Measurements from ENCODE around the gene USP8.

USP8 gene

GRCh38 chr15:50463423-50464358 is 39.5 kb downstream of the USP8 start:
- TF ChIP-seq MYC (IDR thresholded peaks at IDR 0.05; ENCODE audit: low read depth, low read length) (no peak), MAX (IDR thresholded peaks at IDR 0.05; ENCODE audit: low read depth, low read length) (no peak)
- DNase-seq (ENCODE audit: low read depth), result no peak
- no peak overlapping the region for H3K4me3 ChIP-seq (ENCODE audit: low read depth, low read length)

DNA sequence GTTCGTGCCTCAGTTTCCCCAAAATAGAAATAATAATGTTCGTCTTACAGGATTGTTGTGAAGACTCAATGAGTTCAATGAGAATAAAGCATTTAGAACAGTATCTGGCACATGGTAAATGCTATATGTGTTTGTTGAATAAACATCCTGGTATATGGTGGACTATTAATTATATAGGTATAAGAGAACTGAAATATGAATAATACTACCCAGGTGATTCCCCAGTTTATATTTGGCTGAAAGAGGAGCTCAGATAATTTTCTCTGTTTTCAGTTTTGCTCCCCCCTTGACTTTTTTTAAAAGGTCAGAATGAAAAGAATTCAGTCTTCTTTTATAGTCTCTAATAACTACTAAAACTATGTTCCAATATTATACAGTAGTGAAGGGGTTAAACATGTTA is 46.9 kb downstream of the USP8 start:
- TF ChIP-seq MYC (IDR thresholded peaks at IDR 0.05; ENCODE audit: low read depth, low read length) (no peak), MAX (IDR thresholded peaks at IDR 0.05; ENCODE audit: low read depth, low read length) (no peak), POLR2A (IDR thresholded peaks at IDR 0.05; ENCODE audit: extremely low read depth, insufficient read length) (no peak), CTCF (IDR thresholded peaks at IDR 0.05; ENCODE audit: low read depth, low read length) (no peak)

GRCh38 chr15:50476143-50476542 is 51.9 kb downstream of the USP8 start:
- TF ChIP-seq CTCF (IDR thresholded peaks at IDR 0.05; ENCODE audit: low read depth, low read length), result no peak
- no peak for TF ChIP-seq MYC (IDR thresholded peaks at IDR 0.05; ENCODE audit: low read depth, low read length)
- TF ChIP-seq POLR2A (IDR thresholded peaks at IDR 0.05; ENCODE audit: extremely low read depth, insufficient read length), result no peak
- no peak for TF ChIP-seq MAX (IDR thresholded peaks at IDR 0.05; ENCODE audit: low read depth, low read length)
- H3K4me3 ChIP-seq (ENCODE audit: low read depth, low read length), result no peak overlapping the region
- DNase-seq (ENCODE audit: low read depth), result no peak

More for the DNA sequence above, 46.9 kb downstream of the USP8 start:
- no peak for DNase-seq (ENCODE audit: low read depth)
- no peak overlapping the region for H3K4me3 ChIP-seq (ENCODE audit: low read depth, low read length)

DNA sequence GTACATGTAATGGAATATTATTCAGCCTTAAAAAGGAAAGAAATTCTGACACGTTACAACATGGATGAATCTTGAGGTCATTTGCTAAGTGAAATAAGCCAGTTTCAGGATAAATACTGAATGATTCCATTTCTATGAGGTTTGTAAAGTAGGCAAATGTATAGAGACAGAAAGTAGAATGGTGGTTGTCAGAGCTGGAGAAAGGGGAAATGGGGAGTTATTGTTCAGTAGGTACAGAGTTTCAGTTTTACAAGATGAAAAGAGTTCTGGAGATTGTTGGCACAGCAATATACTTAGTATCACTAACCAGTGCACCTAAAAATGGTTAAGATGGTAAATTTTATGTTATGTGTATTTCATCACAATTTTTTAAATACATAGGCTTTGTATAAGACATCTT is 60.6 kb downstream of the USP8 start:
- H3K4me3 ChIP-seq (ENCODE audit: low read depth, low read length), result no peak overlapping the region
- TF ChIP-seq CTCF (IDR thresholded peaks at IDR 0.05; ENCODE audit: low read depth, low read length) (no peak), POLR2A (IDR thresholded peaks at IDR 0.05; ENCODE audit: extremely low read depth, insufficient read length) (no peak), MYC (IDR thresholded peaks at IDR 0.05; ENCODE audit: low read depth, low read length) (no peak), MAX (IDR thresholded peaks at IDR 0.05; ENCODE audit: low read depth, low read length) (no peak)

DNA sequence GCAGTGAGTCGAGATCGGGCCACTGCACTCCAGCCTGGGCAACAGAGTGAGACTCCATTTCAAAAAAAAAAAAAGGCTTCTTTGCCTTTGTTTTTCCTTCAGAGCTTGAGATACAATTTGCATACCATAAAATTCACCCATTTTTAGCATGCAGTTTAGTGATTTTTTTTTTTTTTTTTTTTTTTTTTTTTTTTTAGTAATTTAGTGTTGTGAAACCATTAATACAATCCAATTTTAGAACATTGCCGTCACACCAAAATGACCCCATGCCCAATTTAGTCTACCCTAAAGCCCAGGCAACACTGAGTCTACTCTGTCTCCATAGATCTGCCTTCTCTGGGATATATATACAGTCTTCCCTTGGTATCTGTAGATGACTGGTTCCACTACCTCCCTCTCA is 61.2 kb downstream of the USP8 start:
- TF ChIP-seq MYC (IDR thresholded peaks at IDR 0.05; ENCODE audit: low read depth, low read length) (no peak), POLR2A (IDR thresholded peaks at IDR 0.05; ENCODE audit: extremely low read depth, insufficient read length) (no peak), CTCF (IDR thresholded peaks at IDR 0.05; ENCODE audit: low read depth, low read length) (no peak), MAX (IDR thresholded peaks at IDR 0.05; ENCODE audit: low read depth, low read length) (no peak)
- no peak overlapping the region for H3K4me3 ChIP-seq (ENCODE audit: low read depth, low read length)
- DNase-seq (ENCODE audit: low read depth), result no peak

More for the DNA sequence above, 60.6 kb downstream of the USP8 start:
- DNase-seq (ENCODE audit: low read depth), result no peak

DNA sequence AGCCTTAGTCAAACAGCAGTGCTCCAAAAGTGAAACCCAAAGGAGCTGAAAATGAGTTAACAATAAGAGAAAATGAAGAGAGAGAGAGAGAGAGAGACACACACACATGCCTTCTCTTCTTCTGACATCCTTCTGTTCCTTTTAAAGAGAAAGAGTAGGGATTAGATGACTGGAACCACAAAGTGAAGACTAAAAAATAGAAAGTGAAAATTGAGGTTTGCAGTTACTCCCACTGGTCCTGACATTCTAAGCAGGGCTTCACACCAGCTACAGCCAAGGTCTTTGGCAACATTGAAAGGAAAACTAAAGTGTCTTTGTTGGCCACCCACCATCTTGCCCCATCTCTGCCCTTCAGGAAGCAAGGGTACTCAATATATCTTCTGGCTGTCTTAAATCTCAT is 63.1 kb downstream of the USP8 start:
- no peak overlapping the region for H3K4me3 ChIP-seq (ENCODE audit: low read depth, low read length)
- no peak for TF ChIP-seq POLR2A (IDR thresholded peaks at IDR 0.05; ENCODE audit: extremely low read depth, insufficient read length)
- no peak for TF ChIP-seq CTCF (IDR thresholded peaks at IDR 0.05; ENCODE audit: low read depth, low read length)
- no peak for TF ChIP-seq MAX (IDR thresholded peaks at IDR 0.05; ENCODE audit: low read depth, low read length)
- no peak for DNase-seq (ENCODE audit: low read depth)
